ENCODE data around the gene ZNF33B.

DNA sequence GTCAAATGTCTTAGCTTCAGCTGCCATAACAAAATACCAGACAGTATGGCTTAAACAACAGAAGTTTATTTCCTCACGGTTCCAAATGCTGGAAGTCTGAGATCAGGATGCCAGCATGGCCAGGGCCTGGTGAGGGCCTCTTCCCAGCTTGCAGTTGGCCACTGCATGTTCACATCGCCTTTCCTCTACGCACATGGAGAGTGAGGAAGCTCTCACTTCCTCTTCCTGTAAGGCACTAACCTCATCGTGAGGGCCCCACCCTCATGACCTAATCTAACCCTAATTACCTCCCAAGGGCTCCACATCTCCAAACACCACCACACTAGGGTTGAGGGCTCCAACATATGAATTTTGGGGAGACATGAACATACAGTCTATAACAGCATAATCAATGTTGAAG, 14.4 kb downstream of the ZNF33B start:
- TF ChIP-seq EZH2phosphoT487 (IDR thresholded peaks at IDR 0.05) (no peak), EZH2 (IDR thresholded peaks at IDR 0.05) (no peak)
- TF ChIP-seq, protein P1, sequence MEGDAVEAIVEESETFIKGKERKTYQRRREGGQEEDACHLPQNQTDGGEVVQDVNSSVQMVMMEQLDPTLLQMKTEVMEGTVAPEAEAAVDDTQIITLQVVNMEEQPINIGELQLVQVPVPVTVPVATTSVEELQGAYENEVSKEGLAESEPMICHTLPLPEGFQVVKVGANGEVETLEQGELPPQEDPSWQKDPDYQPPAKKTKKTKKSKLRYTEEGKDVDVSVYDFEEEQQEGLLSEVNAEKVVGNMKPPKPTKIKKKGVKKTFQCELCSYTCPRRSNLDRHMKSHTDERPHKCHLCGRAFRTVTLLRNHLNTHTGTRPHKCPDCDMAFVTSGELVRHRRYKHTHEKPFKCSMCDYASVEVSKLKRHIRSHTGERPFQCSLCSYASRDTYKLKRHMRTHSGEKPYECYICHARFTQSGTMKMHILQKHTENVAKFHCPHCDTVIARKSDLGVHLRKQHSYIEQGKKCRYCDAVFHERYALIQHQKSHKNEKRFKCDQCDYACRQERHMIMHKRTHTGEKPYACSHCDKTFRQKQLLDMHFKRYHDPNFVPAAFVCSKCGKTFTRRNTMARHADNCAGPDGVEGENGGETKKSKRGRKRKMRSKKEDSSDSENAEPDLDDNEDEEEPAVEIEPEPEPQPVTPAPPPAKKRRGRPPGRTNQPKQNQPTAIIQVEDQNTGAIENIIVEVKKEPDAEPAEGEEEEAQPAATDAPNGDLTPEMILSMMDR (IDR thresholded peaks at IDR 0.05), result no peak

Data from neural progenitor cell (in vitro differentiated cells).